HG03060 (cell line): ENCODE measurements around the gene SPATA31C2.
"Not testable (repeated sequence)": the region's sequence is repeated elsewhere in the genome, so short reads cannot be mapped to it uniquely, and the experiment has no call there.

Experiments
- ATAC-seq: cut with Tn5 transposase; IDR thresholded peaks from one replicate; pipeline ENCODE4 v1.9.1; 2021; ENCODE audit warnings: low read depth, moderate number of reproducible peaks; ENCODE audit not compliant: unreplicated experiment

The SPATA31C2 gene

DNA sequence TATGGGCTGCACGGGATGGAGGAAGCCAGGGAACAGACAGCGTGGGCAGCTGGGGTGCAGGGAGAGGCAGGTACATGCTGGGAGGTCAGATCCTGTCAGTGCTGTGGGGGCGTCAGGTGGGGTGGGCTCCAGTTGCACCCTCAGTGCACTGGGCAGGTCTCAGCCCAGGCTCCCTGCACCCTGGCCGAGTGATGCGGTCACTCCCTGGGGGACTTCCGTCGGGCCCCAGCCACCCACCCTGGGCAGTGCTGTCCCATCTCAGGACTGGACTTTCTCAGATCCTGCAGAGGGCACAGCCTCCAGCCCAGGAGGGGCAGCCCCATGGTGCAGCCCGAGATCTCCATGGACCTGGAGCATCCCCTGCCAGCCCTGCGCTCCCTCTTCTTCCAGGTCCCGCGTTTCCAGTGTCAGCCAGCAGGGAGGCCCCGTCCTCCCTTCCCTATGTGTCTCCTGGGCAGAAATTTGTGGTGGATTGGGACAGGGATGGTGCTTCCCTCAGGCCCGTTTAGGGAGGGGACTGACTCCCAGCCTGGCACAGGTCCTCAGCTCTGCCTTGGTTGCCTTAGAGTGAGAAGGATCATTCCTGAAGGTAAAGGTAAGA lies 10.5 kb downstream of the SPATA31C2 start:
- not testable (repeated sequence) for ATAC-seq

DNA sequence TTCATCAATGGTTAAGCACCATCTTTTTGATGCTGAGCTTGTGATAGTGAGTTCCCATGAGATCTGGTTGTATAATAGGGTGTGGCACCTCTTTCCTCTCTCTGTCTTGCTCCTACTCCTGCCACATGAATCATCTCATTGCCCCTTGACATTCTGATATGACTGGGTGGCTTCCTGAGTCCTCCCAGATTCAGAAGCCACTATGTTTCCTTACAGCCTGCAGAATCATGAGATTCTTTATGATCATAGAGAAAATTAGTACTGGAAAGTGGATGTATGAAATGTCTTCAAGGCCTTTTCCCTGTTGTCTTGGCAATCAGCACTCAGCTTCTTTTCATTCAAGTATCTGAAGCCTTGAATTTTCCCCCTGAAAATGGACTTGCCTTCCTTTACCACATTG lies 14.9 kb downstream of the SPATA31C2 start:
- not testable (repeated sequence) for ATAC-seq

DNA sequence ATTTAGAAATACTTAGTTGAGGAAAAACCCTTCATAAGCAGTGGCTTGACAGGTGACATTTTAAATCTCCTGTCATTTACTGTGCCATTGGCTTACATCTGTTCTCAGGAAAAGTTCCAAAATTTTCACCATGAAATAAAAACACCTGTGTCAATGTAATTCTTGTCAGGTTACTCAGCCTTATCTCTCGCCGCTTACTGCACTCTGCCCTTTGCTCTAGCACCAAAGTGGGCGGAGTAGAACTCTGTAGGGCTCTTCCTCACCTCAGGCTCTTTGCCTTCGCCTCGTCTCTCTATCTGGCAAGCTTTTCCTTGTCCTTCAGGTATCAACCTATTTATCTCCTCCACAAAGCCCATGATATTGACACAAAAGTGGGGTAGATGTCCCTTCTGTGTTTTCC lies 20.2 kb downstream of the SPATA31C2 start:
- ATAC-seq = not testable (repeated sequence)

DNA sequence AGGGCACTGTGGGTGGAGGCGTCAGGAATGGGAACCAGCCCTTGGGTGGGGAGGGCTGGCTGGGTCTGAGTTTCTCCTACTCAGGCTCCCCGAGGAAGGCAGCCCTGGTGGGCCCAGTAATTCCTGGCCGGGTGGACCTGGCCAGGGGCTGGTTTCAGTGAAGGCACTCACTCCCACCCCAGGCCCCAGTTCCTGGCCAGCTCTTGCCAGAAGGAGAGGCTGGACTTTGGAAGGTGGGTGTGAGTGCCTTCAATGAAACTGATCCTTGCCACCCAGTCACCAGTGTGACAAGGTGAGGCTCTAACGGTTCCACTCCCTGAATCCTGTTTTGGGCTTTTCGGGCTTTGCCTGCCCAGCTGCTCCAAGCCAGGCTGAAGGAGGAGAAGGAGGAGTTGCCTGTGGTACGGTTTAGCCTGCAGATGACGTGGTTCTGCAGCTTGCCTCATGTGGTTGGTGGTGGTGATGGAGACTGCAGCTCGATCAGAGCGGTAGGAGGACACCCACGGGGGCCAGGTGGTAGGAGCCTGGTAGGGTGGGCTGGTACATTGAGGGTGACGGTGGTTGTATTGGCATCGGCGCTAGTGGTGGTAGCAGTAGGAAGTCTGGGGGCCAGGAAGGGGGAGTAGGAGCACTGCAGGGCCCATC lies 23.2 kb downstream of the SPATA31C2 start:
- not testable (repeated sequence) for ATAC-seq

DNA sequence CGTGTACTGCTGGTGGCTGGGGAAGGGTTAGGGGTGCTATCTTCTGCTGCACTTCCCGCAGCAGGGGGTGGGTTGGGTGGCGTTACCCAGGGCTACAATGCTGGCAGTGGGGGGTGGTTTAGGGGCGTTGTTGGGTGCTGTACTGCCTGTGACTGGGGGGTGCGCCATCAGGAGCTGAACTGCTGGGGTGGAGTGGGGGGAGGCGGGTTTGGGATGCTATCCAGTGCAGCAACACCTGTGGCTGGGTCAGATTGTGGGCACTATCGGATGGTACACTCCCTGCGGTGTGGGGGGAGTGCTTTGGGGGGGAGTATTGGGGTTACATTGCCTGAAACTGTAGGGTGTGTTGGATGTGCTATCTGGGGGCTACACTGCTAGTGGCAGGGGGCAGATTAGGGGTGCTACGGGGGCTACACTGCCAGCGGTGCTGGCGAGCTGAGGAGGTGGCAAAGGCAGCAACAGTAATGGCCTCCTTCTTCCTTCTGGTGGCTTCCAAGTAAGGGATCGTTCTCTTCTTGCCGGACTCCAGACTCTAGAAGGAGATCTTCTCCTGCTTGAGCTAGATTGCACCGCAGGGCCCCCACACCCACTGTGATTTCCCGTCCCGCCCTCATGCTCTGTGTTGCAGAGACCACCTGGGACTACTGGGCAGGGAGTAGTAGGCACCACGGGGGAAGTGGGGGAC lies 23.9 kb downstream of the SPATA31C2 start:
- ATAC-seq = not testable (repeated sequence)

DNA sequence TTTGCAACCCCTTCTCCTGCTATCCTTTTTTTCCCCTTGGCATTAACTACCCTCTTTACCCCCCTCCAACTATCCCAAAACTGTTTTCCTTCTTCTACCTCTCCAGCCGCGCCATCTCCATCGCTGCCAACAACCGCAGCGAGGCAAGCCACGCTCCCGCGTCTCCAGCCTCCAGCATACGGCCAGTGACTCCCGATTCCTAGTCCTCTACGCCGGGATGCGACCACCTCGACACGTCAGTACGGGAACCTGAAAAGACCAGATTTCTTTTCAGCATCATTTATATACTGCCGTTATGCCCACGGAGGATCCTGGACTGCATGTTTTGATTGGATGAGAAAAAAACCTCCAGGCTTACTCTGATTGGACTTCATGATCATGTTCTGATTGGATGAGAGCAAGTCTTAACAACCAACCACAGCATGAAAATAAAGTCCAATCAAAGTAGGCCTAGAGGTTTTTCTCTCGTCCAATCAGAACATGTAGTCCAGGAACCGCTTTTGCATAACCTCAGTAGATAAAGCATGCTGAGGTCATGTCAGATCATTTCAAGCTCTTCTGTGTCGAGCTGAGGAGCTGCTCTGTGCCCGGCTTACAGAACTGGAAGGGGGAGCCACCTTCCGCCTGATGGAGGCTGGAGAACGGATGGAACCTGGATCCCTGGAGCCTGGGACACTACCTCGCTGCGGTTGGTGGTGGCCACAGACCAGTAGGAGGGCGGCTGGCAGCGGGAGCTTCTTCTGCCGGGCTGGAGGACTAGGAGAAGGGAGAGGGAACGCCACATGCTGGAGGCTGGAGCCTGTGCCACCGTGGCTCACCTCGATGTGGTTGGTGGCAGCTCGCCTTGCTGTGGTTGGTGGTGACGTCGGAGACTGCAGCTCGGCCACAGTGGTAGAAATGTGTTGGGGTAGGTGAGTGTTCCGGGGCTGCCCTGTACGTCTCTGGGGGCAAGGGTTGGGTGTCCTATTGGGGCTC lies 24.8 kb downstream of the SPATA31C2 start:
- not testable (repeated sequence) for ATAC-seq

DNA sequence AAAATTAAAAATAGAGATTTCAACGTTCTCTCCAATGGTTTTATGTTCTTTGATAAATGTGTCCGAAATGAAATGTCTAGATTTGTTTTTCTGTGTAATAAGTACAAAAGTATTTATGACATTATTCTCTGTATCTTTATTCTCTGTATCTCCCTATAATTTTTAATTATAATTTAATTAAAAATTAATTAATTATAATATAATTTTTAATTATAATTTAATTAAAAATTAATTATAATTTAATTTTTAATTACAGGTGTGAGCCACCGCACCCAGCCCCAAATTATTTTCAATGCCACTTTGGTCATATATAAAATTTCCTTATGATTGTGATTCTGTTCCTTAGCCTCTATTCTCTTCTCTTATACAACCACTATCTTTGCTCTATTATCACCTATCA lies 28.2 kb downstream of the SPATA31C2 start:
- no peak for ATAC-seq

DNA sequence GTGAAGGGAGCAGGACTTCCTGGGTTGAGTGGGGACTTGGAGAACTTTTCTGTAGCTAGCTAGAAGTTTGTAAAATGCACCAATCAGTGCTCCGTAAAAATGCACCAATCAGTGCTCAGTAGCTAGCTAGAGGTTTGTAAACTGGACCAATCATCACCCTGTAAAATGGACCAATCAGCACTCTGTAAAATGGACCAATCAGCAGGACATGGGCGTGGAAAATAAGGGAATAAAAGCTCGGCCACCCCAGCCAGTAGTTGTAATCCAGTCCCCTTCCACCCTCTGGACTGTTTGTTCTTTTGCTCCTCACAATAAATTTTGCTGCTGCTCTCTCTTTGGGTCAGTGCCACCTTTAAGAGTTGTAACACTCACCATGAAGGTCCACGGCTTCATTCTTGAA lies 29.5 kb downstream of the SPATA31C2 start:
- no peak for ATAC-seq

DNA sequence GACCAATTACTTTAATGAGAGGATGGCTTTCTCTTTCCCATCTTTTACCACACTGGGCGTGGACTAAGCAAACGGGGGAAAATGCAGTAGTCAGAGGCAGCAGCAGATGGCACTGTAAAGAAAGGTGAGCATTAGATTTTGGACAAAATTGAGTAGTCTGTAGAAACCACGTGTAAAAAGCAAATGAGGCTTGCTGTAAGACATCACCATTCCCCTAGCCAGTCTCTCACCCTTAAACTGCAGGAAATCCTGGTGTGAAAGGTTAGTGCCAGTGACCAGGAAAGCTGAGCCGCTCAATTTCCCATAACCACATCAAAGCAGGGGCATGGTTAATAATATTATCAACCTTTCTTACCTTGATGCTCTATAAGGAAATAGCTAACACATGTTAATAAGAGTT lies 31.8 kb downstream of the SPATA31C2 start:
- ATAC-seq = no peak

DNA sequence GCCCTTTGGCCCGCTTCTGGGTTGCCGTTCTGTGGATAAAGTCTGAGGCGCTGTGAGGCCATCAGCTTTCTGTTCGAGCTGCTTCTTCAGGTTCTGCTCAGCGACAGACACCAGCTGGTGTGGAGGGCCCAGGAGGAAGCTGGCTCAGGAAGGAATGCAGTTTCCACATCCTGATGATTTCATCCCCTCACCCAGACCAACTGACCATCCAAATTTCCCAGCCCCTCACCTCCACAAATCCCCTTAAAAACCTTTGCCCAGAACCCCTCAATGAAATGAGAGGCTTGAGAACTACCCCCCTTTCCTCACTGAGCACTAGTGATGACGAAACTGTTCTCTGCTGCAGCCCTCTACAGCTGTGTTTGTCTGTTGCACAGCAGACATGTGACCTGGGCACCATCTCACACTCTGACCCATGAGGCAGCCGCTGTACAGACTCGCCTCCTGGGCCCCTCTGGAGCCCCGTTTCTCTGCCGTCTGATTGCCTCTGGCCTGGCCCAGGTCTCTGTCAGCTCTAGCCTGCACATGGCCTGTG lies 45.4 kb downstream of the SPATA31C2 start:
- no peak for ATAC-seq

DNA sequence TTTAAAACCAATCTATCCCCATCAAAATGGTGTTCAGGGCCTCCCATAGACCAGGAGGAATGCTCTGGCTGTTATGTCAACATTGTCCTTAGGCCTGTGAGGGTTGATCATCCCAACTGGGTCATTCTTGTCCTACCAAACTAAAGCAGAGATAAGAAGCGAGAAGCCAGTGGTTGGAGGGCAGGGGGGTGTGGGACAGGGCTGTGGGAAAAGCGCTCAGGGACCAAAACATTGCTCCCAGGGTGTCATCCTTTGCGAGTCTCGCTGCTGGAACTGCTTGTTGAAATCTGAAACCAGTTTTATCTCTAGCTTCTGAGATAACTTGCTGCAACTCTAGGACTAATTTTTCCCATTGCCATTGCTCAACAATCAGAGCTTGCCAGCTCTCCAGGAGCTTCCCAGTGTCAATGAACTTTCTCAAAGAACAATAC lies 48.1 kb downstream of the SPATA31C2 start:
- ATAC-seq = no peak

DNA sequence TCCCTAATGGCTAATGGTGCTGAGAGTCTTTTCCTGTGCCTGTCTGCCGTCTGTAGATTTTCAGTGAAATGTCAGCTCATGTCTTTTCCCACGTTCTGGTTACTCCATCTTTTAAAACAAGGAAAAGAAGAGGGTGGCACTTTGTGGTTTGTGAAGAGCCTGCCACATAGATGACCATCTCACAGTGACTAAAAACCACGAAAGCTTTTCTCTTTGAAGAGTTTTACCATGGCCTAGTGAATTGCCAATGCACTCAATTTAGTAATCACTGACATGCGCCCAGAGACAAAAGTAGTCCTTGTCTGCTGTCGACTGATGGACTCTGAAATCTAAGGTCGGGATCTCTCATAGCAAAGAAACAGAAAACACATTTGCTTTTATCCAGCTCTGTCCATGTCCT lies 50.4 kb downstream of the SPATA31C2 start:
- ATAC-seq = no peak

DNA sequence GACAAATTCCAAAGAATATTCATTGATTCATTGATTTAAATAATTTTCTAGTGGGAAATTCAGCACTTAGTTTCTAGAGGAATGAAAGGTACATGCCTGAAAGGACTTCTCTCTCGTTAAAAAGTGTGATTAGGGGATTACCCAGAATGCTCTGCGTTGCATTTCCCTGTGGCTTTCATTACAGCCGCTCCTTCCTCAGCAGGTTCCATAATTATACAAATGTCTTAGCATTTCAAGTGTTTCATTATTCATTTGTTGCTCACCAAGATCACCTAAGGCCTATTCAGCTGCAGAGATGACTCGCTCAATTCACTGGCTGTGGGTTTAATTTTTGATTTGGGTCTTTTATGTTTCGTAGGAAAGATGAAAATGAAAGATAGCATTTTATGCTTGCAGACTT lies 52.8 kb downstream of the SPATA31C2 start:
- ATAC-seq = no peak

DNA sequence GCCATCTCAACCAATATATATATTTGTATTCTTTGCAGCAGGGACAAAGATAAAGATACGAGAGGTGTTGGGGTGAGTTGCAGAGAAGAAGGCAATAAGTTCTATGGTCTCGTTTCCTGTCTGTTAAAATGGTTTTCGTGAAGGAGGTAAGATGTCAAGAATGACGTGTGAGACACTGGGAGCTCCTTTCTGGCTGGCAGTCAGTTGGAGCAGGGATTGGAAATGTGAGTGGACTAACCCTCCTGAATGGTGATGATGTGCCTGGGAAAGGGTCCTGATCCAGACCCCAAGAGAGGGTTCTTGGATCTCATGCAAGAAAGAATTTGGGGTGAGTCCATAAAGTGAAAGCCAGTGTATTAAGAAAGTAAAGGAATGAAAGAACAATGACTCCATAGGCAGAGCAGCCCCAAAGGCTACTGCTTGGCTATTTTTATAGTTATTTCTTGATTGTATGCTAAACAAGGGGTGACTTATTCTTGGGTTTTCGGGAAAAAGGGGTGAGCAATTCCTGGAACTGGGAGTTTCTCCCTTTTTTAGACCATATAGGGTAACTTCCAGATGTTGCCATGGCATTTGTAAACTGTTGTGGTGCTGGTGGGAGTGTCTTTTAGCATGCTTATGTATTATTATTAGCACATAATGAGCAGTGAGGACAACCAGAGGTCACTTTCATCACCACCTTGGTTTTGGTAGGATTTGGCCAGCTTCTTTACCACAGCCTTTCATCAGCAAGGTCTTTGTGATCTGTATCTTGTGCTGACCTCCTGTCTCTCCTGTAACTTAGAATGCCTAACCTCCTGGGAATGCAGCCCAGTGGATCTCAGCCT lies 53.7 kb downstream of the SPATA31C2 start:
- no peak for ATAC-seq
